Measurements from ENCODE around the gene MCM5.
A peak's percentile ranks its signal among the peaks of the same experiment; 100 is the strongest.
"Not testable (repeated sequence)": the region's sequence is repeated elsewhere in the genome, so short reads cannot be mapped to it uniquely, and the experiment has no call there.

Gene MCM5

DNA sequence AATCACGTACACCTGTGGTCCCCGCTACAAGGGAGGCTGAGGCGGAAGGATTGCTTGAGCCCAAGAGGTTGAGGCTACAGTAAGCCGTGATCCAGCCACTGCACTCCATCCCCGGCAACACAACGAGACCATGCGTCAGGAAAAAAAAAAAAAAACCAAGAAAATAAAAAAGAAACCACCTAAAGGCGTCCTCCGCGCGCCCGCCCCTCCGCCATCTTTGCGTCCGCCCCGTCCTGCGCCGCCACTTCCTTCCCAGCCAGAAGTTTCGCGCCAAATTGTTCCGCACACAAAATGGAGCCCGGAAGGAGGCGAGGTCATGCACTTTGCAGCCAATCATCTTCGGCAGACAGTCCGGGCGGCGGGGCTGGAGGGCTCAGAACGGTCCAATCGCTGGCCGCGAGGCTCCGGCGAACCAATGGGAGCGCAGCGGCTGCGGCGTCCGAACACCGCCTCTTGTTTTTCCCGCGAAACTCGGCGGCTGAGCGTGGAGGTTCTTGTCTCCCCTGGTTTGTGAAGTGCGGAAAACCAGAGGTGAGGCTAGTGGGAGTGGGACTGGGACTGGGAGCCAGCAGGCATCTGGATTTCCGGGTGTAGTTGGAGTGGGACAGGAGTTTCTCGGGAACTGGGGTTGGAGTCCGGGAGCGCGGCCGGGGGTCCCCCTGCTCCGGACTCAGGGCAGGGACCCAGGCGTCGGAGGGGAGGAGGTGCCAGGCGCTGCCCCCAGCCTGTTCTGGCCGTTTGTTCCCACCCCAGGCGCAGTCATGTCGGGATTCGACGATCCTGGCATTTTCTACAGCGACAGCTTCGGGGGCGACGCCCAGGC, at the start of gene MCM5:
MCM5 (plus strand) TSS at position 463 of the 823 bp plus-strand sequence; CDS start at position 762, 299 bp downstream.
- peak; percentile 97 for DNase-seq

DNA sequence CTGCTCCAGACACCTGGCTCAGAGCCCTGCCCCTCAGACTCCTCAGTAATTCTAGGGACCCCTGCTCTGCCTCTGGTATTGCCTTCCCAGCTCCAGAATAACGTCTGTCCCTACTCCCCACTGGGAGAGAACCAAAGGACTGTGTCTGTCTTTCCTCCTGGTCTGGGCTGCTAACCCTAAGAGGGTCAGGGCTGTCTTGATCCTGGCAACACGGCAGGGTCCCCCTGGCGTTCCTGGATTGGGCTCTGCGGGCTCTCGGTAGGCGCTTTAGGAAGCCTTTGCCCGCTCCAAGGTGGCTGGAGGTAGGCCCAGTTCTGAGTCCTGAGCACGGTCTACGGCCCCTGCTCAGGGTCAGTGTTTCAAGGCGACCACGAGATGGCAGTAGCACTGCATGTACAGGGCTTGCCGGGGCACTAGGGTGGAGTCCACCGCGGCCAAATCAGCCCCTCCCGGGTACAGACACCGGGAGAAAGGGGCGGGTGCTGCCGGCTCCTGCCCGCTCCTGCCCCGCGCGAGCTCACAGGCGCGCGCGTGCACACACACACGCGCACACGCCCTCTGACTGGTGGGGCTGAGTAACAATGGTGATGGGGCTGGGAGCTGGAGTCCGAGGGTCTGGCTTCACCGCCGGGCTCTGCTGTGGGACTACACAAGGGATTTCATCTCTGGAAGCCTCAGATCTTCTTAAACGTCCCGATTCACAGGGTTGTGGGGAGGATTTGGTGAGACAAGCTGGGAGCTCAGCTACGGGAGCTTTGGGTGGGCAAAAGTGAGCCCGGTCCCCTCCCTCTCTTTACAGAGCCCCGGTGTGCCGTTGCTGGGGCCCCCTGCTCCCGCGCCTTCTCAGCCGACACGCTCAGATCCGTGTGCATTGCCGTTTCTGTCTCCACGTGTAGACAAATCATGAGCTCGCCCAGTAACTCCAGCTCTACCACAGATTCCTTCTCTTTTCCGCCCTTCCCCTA, 49.1 kb upstream of the MCM5 start:
- DNase-seq: peak; percentile 84

DNA sequence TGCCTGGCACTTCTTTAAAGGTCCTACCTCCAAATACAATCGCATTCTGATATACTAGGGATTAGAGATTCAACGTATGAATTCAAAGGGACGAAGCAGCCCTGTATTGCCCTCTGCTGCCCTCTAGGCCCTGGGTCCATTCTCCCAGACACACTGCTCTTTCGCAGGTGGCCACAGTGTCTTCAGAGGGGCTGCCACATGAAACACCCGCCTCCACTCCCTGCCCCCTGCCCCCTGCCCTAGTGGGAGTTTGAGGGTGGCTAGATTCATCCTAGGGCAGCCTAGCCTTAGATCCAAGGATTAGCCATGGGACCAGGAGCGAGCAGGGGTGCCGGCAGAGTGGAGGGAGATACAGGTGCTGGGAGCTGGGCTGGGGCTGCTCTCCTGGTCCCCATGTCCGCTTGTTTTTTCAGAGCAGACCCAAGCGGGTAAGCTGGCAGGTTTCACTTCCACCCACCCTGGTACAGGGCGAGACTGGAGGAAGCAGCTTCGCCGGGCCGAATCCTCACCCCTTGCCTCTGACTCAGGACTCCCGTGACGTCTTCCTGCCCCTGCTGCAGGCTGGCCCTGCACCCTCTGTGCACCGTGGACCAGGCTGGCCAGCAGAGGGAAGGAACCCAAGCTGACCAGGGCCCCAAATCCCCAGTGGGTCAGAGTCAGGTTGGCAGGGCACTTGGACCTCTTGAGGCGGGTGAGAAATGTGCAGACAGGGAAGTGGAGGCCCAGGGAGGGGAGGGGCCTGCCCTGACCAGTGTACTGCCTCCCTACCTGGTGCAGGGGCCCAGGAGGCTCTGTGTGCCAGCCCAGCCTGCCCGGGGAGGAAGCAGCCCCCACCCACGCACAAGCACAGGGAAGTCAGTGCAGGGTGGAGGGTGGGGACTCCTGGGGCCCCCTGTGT, 47.5 kb upstream of the MCM5 start:
- DNase-seq: no peak

GRCh38 chr22:35353318-35353717, 46.6 kb upstream of the MCM5 start:
- DNase-seq: no peak

DNA sequence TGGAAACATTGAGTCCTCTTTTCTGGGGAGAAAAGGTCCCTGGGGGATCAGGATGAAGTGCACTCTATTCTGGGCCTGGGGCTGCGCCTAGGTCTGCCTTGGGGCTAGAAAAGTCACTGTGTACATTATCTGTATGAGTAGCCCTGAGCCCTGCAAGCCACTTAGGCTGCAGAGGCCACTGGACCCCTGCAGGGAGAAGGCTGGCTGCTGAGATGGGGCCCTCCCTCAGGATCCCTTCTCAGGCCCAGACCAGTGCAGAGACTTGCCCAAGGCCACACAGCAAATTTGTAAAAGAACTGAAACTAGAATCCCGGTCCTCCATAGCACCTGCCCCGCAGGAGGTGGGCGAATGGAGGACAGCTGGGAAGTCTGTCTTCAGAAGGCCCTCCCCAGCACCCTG, 45.9 kb upstream of the MCM5 start:
- DNase-seq: no peak

- no peak for DNase-seq
These were observed 41.9 kb upstream of the MCM5 start for GRCh38 chr22:35357883-35358621.

- DNase-seq: no peak
These were observed 40.4 kb upstream of the MCM5 start for GRCh38 chr22:35359380-35360065.

DNA sequence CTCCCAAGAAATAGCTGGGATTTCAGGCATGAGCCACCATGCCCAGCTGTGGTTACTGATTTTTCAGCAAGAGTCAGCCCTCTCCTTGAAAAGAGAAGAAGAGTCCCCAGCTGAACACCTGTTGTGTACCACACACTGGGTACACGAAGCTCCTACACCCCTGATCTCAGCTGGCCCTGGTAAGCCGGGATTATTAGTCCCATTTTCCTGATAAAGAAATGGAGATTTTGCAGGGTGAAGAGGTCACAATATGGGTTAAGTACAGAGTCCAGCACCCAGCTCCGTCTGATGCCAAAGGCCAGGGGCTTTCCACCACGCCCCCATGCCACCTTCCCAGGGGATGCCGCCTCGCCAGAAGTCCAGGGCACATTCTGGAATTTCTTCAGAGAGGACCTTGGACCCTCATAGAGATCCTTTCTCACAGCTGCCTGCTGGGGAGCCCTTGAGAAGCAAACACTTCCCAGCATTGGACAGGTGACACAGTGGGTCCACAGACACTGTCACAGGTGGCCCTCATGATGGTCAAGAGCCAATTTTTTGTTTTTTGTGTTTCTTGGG, 38.9 kb upstream of the MCM5 start:
- no peak for DNase-seq

- no peak for DNase-seq
These were observed 36.3 kb upstream of the MCM5 start for GRCh38 chr22:35363566-35364086.

DNA sequence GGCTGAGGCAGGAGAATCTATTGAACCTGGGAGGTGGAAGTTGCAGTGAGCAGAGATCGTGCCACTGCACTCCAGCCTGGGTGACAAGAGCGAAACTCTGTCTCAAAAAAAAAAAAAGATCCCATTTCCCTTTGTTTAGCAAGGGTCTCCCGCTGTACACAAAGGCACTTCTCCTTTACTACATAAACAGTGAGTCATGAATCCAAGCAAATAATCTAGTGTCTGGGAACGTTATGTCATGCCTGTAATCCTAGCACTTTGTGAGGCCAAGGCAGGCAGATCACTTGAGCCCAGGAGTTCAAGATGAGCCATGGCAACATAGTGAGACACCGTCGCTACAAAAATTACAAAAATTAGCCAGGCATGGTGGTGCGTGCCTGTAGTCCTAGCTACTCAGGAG, 35.7 kb upstream of the MCM5 start:
- DNase-seq: not testable (repeated sequence)

- no peak for DNase-seq
These were observed 32.5 kb upstream of the MCM5 start for GRCh38 chr22:35367331-35367886.

- DNase-seq: no peak
These were observed 31.6 kb upstream of the MCM5 start for GRCh38 chr22:35368386-35368785.

DNA sequence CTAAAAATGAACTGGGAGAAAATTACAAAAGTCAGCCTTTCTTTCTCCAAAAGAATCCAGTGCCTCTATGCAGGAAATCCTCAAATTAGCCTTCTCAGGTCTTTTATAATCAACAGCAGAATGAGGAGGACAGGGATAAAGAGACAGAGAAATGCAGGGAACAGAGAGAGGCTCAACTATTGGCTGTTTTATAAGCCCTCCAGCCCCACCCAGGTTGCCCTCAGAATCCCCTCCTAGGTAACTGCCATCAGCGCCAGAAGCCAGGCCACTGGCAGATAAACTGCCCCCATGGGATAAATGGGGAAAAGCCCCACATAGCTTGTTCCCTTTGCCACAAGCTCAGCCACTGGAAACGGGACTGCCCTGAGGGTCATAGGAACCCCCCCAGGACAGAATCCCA, 29.9 kb upstream of the MCM5 start:
- no peak for DNase-seq

- DNase-seq: no peak
These were observed 26.2 kb upstream of the MCM5 start for GRCh38 chr22:35373781-35374180.

- DNase-seq: no peak
These were observed 24.9 kb upstream of the MCM5 start for GRCh38 chr22:35375031-35375430.

DNA sequence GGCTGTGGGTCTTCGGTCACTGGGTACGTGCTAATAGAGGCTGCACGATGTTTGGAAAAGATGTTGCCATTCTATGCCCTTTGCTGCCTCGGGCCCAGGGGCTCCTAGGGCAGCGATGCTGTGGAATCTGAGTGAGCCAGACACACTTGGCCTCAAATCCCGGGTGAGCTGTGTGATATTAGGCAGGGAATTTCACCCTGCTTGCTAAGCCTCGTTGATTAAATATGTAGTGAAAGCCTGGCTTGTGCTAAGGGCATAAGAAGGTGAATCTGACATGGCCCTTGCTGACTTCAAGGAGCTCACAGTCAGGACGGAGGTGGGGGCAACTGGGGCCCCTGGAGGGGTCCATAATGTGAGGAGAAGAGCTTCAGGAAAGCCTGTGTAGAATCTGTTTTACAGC, 24.4 kb upstream of the MCM5 start:
- no peak for DNase-seq

DNA sequence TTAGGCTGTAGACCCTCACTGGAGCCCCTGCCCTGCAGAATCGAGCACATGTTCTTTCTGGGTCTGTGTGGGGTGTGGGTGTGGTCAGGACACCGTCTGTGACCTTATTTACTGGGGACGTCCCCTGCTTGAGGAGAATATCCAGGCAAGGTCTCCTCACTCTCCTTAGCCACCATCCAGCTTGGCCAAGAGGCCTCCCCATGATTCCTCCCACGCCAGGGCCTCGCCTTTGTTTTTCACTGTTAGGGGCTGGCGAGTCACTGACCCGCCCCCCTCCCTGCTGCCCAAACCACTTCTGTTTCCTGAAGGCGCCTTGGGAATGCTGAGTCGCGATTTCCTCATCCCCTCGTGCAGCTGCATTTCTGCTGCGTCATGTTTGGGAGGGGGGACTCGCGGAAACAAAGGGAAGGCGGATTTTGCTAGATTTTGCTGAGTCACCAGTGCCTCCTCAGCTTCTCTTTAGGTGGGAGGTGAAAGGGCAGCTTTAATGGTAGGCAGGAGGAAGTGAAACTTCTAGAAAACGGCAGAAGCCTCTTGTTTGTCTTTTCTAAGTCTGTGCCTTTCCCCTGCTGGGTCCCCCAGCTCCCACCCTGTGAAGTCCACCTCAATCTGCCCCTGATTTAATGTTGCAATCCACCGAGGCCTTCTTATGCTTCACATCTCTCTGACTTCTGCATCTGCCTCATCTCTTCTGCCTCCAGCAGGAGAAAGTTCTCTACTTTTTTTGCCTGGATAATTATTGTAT, 23.0 kb upstream of the MCM5 start:
- DNase-seq: peak; percentile 71

DNA sequence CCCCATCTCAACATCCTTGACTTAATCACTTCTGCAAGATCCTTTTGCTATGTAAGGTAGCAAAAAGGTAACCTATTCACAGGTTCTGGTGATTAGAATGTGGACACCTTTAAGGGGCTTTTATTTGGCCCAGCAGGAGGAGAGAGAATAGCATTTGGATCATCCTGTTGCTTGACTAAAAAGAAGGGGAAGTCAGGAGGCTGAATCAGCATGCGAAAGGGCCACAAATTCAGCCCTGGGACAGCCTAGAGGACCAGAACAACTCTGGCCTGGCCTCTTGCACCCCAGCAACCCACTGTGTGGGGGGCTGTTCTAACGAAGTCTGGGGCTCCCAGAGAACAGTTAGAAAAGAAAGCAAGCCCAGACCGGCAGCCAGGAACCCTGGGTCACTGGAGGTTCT, 22.2 kb upstream of the MCM5 start:
- DNase-seq: no peak

- no peak for DNase-seq
These were observed 21.3 kb upstream of the MCM5 start for GRCh38 chr22:35378621-35379020.

All from NCI-H1105 treated with DMSO at 0.1 percent for 48 hours (cell line).